H1 (cell line): ENCODE measurements around the gene UFC1. TPM values are rescaled to one million over a fixed set of nuclear protein-coding genes. Genes with fewer than 3 reads are reported as not detected.

Experiments used
- BACH1 ChIP-seq: IDR thresholded peaks from 2 replicates; pipeline ENCODE4 v1.6.1; 2012; ENCODE audit warnings: low read length, improper control_type of control experiment
- CREB1 ChIP-seq: IDR thresholded peaks from 2 replicates; pipeline ENCODE4 v1.6.1; 2012; ENCODE audit warnings: inconsistent platforms
- FOSL1 ChIP-seq: IDR thresholded peaks from 2 replicates; pipeline ENCODE4 v1.6.1; 2011; ENCODE audit warnings: mild to moderate bottlenecking, low read depth, low read length, moderate library complexity; ENCODE audit not compliant: insufficient read depth
- JUND ChIP-seq: IDR thresholded peaks from 2 replicates; pipeline ENCODE4 v1.6.1; 2011; ENCODE audit warnings: mild to moderate bottlenecking, improper control_type of control experiment, low read length
- KDM1A ChIP-seq: fragments of 200-600, 300-600 bp; sonication (generic); IDR thresholded peaks from 2 replicates; pipeline ENCODE4 v1.7.1; 2016; ENCODE audit warnings: mild to moderate bottlenecking, low read length, borderline replicate concordance
- POLR2AphosphoS5 ChIP-seq: IDR thresholded peaks from 2 replicates; pipeline ENCODE4 v1.6.1; 2011; ENCODE audit warnings: low read depth, low read length
- SP1 ChIP-seq: IDR thresholded peaks from 2 replicates; pipeline ENCODE4 v1.6.1; 2011; ENCODE audit warnings: low read depth, low read length
- polyA plus RNA-seq, 7 experiments: library from polyadenylated mRNA; depleted of rRNA in 3 of 7; stranded (reverse) in 5 of 7; unstranded in 2 of 7; fragments of >200 nt in 5 of 7; fragments of 200-250 nt in 2 of 7; gene quantifications; 1 replicate in 5 of 7; 2 replicates in 1 of 7; 4 replicates in 1 of 7; pipeline versions ENCODE4 v1.2.1 to v1.2.3, GENCODE V29; 2011 to 2013; ENCODE audit warnings: missing spikeins in 2 of 7, mixed read lengths in 2 of 7
- total RNA-seq: library from RNA; stranded (reverse); fragmentation: NEBNext Ultra II Directional; extraction: Animal tissue kit (Norgen Biotek cat#: 25700); gene quantifications from 2 replicates; pipeline ENCODE4 v1.2.1, GENCODE V29; 2021
- TF ChIP-seq, protein P1 (sequence below): fragments of 300-600 bp; sonication (generic); IDR thresholded peaks from 2 replicates; pipeline ENCODE4 v1.7.1; 2012; ENCODE audit warnings: low read length, moderate library complexity, mild to moderate bottlenecking, inconsistent platforms; ENCODE audit not compliant: insufficient replicate concordance

UFC1 gene
- total and polyA plus RNA-seq, 2 of the 8 experiments (the other 6 are each of a cell fraction or from before 2014, with no cell fraction given) = 67.8 to 102 TPM

DNA sequence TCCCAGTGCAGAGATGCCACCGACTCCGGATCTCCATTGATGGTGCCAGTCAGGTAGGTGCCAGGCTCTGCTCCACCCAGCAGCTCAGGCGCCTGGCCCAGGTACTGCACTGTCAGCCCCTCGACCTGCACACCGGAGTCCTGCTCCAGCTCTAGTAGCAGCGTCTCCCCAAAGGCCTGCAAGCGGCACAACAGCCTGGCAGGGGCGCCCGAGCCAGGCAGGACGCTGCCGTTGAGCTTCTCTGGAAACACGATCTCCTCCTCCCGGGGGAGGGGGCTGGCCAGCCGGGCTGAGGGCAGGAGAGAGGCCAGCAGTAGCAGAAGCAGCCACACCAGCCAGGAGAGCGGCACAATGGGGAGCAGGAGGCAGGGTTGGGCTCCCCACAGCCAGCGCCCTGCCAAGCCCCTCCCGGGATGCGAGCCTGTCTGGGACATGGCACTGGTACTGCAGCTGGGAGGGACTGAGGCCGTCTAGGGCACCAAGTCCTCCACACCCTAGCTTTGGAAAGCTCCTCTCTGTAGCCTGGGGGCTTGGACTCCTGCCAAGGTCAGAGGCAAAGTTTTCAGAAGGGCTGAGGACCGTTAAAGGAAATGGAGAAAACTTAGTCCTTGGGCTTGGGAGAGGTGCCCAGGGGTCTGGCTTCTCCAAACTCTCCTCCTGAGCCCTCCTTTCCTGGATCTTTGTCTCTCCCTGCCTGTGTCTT is 44.6 kb downstream of the UFC1 start (continued):
- TF ChIP-seq, protein P1, sequence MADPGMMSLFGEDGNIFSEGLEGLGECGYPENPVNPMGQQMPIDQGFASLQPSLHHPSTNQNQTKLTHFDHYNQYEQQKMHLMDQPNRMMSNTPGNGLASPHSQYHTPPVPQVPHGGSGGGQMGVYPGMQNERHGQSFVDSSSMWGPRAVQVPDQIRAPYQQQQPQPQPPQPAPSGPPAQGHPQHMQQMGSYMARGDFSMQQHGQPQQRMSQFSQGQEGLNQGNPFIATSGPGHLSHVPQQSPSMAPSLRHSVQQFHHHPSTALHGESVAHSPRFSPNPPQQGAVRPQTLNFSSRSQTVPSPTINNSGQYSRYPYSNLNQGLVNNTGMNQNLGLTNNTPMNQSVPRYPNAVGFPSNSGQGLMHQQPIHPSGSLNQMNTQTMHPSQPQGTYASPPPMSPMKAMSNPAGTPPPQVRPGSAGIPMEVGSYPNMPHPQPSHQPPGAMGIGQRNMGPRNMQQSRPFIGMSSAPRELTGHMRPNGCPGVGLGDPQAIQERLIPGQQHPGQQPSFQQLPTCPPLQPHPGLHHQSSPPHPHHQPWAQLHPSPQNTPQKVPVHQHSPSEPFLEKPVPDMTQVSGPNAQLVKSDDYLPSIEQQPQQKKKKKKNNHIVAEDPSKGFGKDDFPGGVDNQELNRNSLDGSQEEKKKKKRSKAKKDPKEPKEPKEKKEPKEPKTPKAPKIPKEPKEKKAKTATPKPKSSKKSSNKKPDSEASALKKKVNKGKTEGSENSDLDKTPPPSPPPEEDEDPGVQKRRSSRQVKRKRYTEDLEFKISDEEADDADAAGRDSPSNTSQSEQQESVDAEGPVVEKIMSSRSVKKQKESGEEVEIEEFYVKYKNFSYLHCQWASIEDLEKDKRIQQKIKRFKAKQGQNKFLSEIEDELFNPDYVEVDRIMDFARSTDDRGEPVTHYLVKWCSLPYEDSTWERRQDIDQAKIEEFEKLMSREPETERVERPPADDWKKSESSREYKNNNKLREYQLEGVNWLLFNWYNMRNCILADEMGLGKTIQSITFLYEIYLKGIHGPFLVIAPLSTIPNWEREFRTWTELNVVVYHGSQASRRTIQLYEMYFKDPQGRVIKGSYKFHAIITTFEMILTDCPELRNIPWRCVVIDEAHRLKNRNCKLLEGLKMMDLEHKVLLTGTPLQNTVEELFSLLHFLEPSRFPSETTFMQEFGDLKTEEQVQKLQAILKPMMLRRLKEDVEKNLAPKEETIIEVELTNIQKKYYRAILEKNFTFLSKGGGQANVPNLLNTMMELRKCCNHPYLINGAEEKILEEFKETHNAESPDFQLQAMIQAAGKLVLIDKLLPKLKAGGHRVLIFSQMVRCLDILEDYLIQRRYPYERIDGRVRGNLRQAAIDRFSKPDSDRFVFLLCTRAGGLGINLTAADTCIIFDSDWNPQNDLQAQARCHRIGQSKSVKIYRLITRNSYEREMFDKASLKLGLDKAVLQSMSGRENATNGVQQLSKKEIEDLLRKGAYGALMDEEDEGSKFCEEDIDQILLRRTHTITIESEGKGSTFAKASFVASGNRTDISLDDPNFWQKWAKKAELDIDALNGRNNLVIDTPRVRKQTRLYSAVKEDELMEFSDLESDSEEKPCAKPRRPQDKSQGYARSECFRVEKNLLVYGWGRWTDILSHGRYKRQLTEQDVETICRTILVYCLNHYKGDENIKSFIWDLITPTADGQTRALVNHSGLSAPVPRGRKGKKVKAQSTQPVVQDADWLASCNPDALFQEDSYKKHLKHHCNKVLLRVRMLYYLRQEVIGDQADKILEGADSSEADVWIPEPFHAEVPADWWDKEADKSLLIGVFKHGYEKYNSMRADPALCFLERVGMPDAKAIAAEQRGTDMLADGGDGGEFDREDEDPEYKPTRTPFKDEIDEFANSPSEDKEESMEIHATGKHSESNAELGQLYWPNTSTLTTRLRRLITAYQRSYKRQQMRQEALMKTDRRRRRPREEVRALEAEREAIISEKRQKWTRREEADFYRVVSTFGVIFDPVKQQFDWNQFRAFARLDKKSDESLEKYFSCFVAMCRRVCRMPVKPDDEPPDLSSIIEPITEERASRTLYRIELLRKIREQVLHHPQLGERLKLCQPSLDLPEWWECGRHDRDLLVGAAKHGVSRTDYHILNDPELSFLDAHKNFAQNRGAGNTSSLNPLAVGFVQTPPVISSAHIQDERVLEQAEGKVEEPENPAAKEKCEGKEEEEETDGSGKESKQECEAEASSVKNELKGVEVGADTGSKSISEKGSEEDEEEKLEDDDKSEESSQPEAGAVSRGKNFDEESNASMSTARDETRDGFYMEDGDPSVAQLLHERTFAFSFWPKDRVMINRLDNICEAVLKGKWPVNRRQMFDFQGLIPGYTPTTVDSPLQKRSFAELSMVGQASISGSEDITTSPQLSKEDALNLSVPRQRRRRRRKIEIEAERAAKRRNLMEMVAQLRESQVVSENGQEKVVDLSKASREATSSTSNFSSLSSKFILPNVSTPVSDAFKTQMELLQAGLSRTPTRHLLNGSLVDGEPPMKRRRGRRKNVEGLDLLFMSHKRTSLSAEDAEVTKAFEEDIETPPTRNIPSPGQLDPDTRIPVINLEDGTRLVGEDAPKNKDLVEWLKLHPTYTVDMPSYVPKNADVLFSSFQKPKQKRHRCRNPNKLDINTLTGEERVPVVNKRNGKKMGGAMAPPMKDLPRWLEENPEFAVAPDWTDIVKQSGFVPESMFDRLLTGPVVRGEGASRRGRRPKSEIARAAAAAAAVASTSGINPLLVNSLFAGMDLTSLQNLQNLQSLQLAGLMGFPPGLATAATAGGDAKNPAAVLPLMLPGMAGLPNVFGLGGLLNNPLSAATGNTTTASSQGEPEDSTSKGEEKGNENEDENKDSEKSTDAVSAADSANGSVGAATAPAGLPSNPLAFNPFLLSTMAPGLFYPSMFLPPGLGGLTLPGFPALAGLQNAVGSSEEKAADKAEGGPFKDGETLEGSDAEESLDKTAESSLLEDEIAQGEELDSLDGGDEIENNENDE = no peak
- TF ChIP-seq CREB1 (no peak), SP1 (no peak), JUND (no peak), FOSL1 (no peak), POLR2AphosphoS5 (peak; percentile 34), KDM1A (no peak), BACH1 (no peak)
